ENCODE results near the gene CFAP54. TPM values are rescaled to one million over a fixed set of nuclear protein-coding genes. Genes with fewer than 3 reads are reported as not detected.

CFAP54 gene
- total and polyA plus RNA-seq, 2 donors from 2014 or later = 0.13 to 6.6 TPM

- no peaks in the 10 kb centered on the region for H3K36me3 ChIP-seq (ENCODE audit: control insufficient read depth in 2 of 3, insufficient read depth in 3 of 3, low read length in 3 of 3)
- intact Hi-C loops (cut with DNase I) = no loop called here
- no peak for FAIRE-seq
- H3K9ac ChIP-seq (ENCODE audit: low read length in 3 of 3) = no peak overlapping the region
- no peaks in the 10 kb centered on the region for H3K27me3 ChIP-seq (ENCODE audit: control insufficient read depth, insufficient read depth, low read length)
- no peak for DNase-seq
- TF ChIP-seq, protein P1, sequence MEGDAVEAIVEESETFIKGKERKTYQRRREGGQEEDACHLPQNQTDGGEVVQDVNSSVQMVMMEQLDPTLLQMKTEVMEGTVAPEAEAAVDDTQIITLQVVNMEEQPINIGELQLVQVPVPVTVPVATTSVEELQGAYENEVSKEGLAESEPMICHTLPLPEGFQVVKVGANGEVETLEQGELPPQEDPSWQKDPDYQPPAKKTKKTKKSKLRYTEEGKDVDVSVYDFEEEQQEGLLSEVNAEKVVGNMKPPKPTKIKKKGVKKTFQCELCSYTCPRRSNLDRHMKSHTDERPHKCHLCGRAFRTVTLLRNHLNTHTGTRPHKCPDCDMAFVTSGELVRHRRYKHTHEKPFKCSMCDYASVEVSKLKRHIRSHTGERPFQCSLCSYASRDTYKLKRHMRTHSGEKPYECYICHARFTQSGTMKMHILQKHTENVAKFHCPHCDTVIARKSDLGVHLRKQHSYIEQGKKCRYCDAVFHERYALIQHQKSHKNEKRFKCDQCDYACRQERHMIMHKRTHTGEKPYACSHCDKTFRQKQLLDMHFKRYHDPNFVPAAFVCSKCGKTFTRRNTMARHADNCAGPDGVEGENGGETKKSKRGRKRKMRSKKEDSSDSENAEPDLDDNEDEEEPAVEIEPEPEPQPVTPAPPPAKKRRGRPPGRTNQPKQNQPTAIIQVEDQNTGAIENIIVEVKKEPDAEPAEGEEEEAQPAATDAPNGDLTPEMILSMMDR (IDR thresholded peaks at IDR 0.05; ENCODE audit: borderline replicate concordance, extremely low read depth, insufficient read depth) = no peak
- H3K9me3 ChIP-seq (ENCODE audit: control insufficient read depth in 2 of 3, insufficient read depth in 1 of 3, low read length in 3 of 3) = no peaks in the 10 kb centered on the region
- H3K4me1 ChIP-seq (ENCODE audit: control insufficient read depth in 2 of 3, insufficient read depth in 2 of 3, low read depth in 1 of 3, low read length in 3 of 3) = no peaks in the 10 kb centered on the region
- H3K4me3 ChIP-seq (ENCODE audit: low read length in 3 of 3) = no peak overlapping the region
- H3K27ac ChIP-seq (ENCODE audit: low read depth in 2 of 2, low read length in 2 of 2) = no peak overlapping the region
These were observed 392.2 kb downstream of the CFAP54 start for GRCh38 chr12:96881608-96882007.

DNA sequence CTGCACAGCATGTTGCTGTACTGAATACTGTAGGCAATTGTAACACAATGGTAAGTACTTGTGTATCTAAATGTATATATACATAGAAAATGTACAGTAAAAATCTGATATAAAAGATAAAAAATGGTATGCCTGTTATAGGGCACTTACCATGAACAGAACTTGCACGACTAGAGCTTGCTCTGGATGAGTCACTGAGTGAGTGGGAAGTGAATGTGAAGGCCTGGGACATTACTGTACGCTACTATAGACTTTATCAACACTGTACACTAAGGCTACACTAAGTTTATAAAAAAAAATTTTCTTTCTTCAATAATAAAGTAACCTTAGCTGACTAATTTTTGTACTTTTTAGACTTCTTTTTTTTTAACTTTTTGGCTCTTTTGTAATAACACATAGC, 393.5 kb downstream of the CFAP54 start:
- intact Hi-C loops (cut with DNase I) = no loop called here
- no peaks in the 10 kb centered on the region for H3K36me3 ChIP-seq (ENCODE audit: control insufficient read depth in 2 of 3, insufficient read depth in 3 of 3, low read length in 3 of 3)
- H3K27ac ChIP-seq (ENCODE audit: low read depth in 2 of 2, low read length in 2 of 2) = no peak overlapping the region
- no peaks in the 10 kb centered on the region for H3K9me3 ChIP-seq (ENCODE audit: control insufficient read depth in 2 of 3, insufficient read depth in 1 of 3, low read length in 3 of 3)
- no peak for DNase-seq
- no peaks in the 10 kb centered on the region for H3K27me3 ChIP-seq (ENCODE audit: control insufficient read depth, insufficient read depth, low read length)
- H3K9ac ChIP-seq (ENCODE audit: low read length in 3 of 3) = no peak overlapping the region
- TF ChIP-seq, protein P1 (IDR thresholded peaks at IDR 0.05; ENCODE audit: borderline replicate concordance, extremely low read depth, insufficient read depth) = no peak
- no peak for FAIRE-seq
- H3K4me3 ChIP-seq (ENCODE audit: low read length in 3 of 3) = no peak overlapping the region
- H3K4me1 ChIP-seq (ENCODE audit: control insufficient read depth in 2 of 3, insufficient read depth in 2 of 3, low read depth in 1 of 3, low read length in 3 of 3) = no peaks in the 10 kb centered on the region

GRCh38 chr12:96883571-96883970, 394.2 kb downstream of the CFAP54 start:
- FAIRE-seq (no peak), DNase-seq (no peak)
- no peaks in the 10 kb centered on the region for H3K9me3 ChIP-seq (ENCODE audit: control insufficient read depth in 2 of 3, insufficient read depth in 1 of 3, low read length in 3 of 3)
- H3K27ac ChIP-seq (ENCODE audit: low read depth in 2 of 2, low read length in 2 of 2) = no peak overlapping the region
- no peak overlapping the region for H3K4me3 ChIP-seq (ENCODE audit: low read length in 3 of 3)
- intact Hi-C loops (cut with DNase I) = no loop called here
- TF ChIP-seq, protein P1 (IDR thresholded peaks at IDR 0.05; ENCODE audit: borderline replicate concordance, extremely low read depth, insufficient read depth) = no peak
- H3K27me3 ChIP-seq (ENCODE audit: control insufficient read depth, insufficient read depth, low read length) = no peaks in the 10 kb centered on the region
- H3K4me1 ChIP-seq (ENCODE audit: control insufficient read depth in 2 of 3, insufficient read depth in 2 of 3, low read depth in 1 of 3, low read length in 3 of 3) = no peaks in the 10 kb centered on the region
- no peak overlapping the region for H3K9ac ChIP-seq (ENCODE audit: low read length in 3 of 3)
- no peaks in the 10 kb centered on the region for H3K36me3 ChIP-seq (ENCODE audit: control insufficient read depth in 2 of 3, insufficient read depth in 3 of 3, low read length in 3 of 3)

DNA sequence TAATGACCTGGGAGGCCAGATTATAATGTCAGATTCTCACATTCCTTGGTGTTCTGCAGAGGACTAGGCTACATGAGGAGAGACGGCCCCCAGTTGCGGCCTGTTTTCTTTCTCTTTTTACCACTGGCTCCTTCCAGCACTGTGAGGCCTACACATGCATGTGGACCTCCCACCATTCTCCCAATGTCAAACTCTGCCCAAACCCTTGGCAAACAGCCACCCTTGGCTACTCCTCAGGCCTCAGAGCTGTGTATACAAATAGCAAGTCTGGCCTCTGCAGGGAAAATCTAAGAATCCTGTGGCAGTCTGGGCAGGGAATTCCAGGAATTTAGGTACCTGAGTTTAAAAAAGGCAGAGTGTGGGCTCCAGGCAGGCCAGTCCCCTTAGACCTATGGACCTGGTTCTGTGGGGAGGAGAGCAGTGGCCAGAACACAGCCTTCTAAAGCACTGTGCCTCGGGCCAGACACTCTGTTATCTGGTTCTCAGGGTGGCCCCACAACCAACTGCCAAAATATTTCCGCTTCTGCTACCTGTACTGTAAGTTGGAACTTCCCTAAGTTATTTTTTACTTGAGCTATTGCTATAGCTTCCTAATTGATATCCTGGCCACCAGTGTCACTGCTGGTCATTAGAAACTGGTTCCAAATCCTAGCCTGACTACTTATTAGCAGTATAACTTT, 397.8 kb downstream of the CFAP54 start:
- H3K9me3 ChIP-seq (ENCODE audit: control insufficient read depth in 2 of 3, insufficient read depth in 1 of 3, low read length in 3 of 3) = no peaks in the 10 kb centered on the region
- no peaks in the 10 kb centered on the region for H3K36me3 ChIP-seq (ENCODE audit: control insufficient read depth in 2 of 3, insufficient read depth in 3 of 3, low read length in 3 of 3)
- FAIRE-seq = no peak
- intact Hi-C loops (cut with DNase I) = no loop called here
- H3K4me1 ChIP-seq (ENCODE audit: control insufficient read depth in 2 of 3, insufficient read depth in 2 of 3, low read depth in 1 of 3, low read length in 3 of 3) = no peaks in the 10 kb centered on the region
- TF ChIP-seq, protein P1 (IDR thresholded peaks at IDR 0.05; ENCODE audit: borderline replicate concordance, extremely low read depth, insufficient read depth) = no peak
- H3K4me3 ChIP-seq (ENCODE audit: low read length in 3 of 3) = no peak overlapping the region
- H3K27me3 ChIP-seq (ENCODE audit: control insufficient read depth, insufficient read depth, low read length) = no peaks in the 10 kb centered on the region
- no peak overlapping the region for H3K9ac ChIP-seq (ENCODE audit: low read length in 3 of 3)
- DNase-seq = peak in 4 of 5 donors; percentile 30 to 85 (median 56)
- H3K27ac ChIP-seq (ENCODE audit: low read depth in 2 of 2, low read length in 2 of 2) = no peak overlapping the region

Measured in kidney (tissue), 14 donors.